GM19468 (cell line): ENCODE measurements around the gene SPRR4.

Experiments used
- ATAC-seq: cut with Tn5 transposase; IDR thresholded peaks from one replicate; pipeline ENCODE4 v1.9.1; 2021; ENCODE audit warnings: mild to moderate bottlenecking, moderate library complexity, moderate number of reproducible peaks; ENCODE audit not compliant: unreplicated experiment; ENCODE audit errors: extremely low read depth

The SPRR4 gene, protein sequence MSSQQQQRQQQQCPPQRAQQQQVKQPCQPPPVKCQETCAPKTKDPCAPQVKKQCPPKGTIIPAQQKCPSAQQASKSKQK

DNA sequence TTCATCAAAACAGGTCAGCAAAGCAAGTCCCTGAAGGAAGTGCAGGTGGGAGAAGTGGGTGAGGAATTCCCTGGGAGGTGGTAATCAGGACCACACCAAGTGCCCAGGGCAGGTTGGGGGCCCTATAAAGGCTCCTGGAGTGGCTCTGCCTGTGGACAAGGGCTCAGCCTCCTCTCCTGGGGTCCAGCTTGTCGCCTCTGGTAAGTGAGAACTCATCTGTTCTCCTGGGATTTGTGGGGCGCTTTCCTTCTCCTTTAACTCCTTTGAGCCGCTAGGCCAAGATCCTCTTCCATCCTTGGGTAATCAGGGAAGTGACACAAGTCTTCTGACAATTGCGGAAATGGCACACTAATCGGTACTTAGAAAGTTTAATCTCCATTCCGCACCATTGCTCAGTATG, at the start of gene SPRR4:
SPRR4 (plus strand) TSS at position 154 of the 400 bp plus-strand sequence. CDS start 1,243 bp downstream, outside the sequence.
- no peak for ATAC-seq

DNA sequence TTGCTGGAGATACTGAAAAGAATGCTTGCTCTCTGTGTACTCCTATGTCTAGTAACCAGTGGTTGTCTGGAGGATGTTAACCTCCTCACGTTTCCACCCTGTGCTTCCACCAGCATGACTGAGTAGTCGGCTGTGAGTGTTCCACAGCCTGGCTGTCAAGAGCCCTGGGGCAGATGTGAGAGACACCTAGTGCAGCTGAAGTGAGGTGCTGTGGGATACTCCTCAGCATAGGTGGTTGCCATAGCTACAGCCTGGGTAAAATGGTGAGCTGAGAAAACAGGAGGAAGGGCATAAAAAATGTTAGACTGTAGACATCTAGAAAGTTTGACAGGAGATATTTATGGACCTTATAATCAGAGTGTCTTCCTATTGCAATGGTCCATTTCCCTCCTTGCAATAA, 46.3 kb upstream of the SPRR4 start:
- no peak for ATAC-seq

- ATAC-seq, result no peak
Observed at GRCh38 chr1:152926091-152926490, 44.4 kb upstream of the SPRR4 start.

GRCh38 chr1:152928671-152929070, 41.8 kb upstream of the SPRR4 start:
- no peak for ATAC-seq

DNA sequence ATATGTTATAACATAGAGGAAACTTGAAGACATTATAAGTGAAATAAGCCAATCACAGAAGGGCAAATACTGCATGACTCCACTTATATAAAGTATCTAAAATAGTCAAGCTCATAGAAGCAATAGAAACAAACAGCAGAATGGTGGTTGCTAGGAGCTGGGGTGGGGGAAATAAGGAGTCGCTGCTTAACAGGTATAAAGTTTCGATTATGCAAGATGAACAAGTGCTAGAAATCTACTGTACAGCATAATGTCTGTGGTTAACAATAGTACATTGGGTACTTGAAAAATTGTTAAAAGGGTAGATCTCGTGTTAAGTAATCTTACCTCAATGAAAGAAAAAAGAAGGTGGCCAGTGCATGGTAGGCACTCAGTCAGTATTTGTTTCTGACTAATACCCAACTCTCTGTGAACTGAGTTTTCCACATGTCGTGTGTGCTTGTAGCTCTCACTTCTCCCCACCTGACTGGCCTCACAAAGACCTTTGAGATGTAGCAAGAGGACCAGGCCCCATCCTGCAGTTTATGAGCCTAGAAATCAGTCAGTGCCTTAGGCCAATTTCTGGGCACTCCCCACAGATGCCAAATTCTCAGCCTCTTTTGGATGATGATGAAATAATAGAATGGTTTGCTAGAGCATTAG, 38.2 kb upstream of the SPRR4 start:
- ATAC-seq, result no peak

- ATAC-seq, result no peak
Observed at GRCh38 chr1:152933196-152933595, 37.3 kb upstream of the SPRR4 start.

- no peak for ATAC-seq
Observed at GRCh38 chr1:152940614-152941013, 29.8 kb upstream of the SPRR4 start.

DNA sequence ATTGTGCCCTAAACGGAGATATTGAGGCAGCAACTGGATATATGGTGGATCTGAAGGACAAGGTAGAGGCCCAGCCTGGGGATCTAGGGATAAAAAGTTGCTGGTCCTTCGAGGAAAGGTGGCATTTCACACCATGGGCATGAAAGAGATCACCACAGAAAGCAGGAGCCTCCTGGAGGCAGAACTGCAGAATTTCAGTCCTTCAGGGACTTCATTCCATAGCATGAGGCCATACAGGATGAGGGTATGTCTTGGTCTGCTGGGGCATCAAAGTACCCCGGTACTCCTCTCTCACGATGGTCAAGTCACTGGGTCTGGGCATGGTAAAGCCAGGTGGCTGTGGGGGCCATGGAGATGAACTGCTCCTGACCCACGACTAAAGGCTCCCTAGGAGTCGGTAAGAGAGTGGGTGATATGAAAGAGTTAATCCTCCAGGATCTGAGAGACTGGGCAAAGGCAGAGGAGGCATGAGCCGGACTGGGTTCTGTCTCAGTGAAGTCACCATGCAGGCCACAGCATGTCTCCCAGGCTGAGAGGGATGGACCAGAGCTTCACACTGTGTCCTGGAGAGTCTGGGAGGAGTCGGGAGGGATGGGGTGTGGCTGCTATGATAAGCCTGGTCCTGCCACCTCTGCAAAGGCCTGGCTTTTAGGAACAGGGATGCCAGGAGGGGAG, 29.3 kb upstream of the SPRR4 start:
- ATAC-seq, result no peak

DNA sequence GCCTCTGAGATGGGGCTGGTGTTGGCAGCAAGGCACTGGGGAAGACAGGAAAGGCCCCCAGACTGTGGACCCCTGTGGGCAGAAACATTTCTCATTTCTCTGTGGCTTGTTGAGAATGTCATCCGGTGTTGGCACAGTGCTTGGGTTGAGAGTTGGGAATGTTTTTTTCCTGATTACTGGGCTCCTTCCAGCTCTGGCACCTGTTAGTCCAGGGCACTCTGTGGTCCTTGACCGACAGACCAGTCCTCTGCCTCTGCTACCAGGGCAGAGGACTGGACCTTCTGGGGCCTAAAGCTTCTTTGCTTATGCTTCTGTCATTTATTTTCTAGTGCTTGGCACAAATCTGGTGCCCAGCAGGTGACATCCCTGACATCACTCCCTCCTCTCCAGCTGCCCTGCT, 28.3 kb upstream of the SPRR4 start:
- ATAC-seq, result no peak

DNA sequence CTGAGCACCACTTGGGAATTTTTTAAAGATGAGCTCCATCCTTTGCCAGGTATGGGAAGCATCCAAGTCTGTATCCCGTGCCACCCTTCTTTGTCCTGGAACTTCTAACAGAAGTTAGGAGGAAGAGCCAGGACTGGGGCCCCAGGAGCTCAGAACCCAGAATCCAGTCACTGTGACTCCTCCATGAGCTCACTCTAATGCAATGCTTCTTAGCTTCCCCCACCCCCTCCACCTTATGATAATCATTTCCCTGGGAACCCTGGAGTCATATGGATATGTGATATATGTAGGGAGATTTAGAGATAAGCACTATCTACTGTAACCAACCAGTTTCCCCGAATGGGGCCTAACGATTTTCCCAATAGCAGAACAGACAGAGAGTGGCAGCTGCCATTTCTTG, 24.2 kb upstream of the SPRR4 start:
- ATAC-seq, result no peak

DNA sequence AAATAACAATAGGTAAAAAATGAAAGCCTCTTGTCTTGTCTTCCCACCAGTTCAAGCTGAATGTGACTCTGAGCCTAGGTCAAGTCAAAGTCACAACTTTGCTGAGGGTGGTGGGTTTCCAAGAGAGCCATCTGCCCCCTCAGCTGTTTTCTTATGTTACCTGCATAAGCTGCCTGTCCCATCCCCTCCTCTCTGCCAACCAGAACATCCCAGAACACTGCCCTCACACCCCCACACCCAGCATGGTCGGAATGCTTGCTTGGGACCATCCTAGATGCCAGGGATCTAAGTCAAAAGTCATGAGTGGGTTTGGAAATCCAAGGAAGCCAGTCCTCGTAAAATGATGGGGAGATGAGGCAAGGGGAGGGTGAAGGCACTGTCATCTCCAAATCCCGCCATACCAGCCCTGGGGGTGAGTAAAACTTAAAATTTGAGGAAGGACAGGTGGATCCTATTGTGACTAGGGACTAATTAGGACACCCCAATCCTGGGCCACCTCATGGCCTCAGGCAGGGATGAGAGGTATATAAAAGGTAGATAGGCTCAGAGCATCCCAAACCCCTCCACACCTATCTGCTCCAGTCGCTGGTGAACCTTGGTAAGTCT, 23.7 kb upstream of the SPRR4 start, which contains the start of gene SPRR5:
SPRR5 (plus strand) TSS at position 556 of the 606 bp plus-strand sequence. CDS start 1,349 bp downstream, outside the sequence.
- no peak for ATAC-seq

DNA sequence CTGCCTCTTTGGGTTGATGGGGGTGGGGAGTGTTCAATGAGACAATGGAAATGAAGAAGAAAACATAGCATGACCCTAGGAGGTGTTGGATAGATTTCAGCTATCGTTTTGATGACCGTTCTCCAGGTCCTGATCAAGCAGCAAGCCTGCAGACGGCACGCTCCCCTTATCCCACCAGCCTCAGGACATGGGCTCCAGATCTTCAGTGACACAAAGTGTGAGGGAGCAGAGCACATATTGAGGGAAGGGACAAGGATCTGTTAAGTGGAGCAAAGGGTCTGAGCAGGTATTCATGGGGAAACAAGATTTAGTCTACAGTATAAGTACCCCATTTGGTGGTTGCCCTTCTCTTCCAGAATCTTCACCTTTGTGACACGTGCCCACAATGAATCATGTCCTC, 18.7 kb upstream of the SPRR4 start:
- ATAC-seq, result no peak

DNA sequence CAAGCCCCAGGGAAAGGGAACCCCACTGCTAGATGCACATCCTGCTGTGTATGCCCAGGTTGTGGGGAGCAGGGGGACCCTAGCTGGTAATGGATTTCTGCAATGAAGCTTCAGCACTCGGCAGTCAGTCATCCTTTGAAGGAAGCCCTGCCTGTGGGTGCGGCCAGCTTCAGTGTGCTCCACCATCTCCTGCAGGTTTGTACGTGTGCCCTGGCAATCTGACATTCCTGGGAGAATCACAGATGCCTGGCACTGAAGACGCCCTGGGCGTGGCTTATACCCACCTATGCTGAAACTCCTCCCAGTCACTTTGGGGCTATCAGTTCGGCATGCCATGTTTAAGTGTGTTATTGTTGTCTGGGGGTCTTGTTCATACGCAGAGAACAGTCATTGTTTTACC, 16.7 kb upstream of the SPRR4 start:
- no peak for ATAC-seq

- no peak for ATAC-seq
Observed at GRCh38 chr1:152954436-152954835, 16.0 kb upstream of the SPRR4 start.

DNA sequence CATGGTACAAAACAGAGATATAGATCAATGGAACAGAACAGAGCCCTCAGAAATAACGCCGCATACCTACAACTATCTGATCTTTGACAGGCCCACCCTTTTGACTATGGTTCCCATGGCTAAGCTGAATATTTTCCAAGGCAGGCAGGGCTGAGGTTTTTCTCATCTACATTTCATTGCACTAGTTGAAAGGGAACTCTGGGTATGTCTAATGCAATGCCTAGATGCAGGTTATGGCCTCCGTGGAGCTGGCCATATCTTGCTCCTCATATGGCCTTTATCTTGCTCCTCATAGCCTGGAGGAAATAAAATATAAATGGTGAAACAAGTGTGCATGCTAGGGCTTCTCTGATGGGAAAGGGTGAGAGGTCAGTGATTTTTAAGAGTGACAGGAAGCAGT, 12.9 kb upstream of the SPRR4 start:
- no peak for ATAC-seq

- no peak for ATAC-seq
Observed at GRCh38 chr1:152959273-152959672, 11.2 kb upstream of the SPRR4 start.

- no peak for ATAC-seq
Observed at GRCh38 chr1:152959801-152960451, 10.5 kb upstream of the SPRR4 start.

DNA sequence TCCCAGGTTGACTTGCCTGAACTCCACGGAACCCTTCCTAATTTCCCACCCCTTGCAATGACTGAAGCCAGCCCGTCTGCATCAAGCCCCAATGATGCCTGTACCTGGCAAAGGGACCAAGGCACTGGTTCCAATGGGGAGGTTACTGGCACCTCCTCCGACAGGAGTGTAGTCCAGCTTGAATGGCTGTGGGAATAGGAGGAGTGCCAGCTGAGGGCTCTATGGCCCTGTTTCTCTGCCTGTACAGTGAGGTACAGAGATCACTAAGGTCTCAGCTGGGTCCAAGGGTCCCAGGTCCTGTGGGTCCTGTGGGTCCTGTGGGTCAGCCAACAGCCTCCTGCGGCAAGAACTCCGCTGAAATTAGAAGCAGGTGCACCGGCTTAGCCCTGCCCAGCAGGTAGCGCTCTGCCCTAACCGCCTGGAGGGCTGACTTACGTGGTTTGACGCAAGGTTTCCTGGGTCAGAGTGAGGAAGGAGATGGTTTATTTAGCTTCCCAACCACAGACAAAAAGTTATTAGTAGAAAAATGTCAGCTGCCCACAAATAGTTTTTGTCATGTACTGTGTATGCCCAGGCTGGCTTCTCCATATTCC, 9.9 kb upstream of the SPRR4 start:
- no peak for ATAC-seq

GRCh38 chr1:152961226-152961891, 9.1 kb upstream of the SPRR4 start:
- no peak for ATAC-seq

GRCh38 chr1:152962876-152963415, 7.5 kb upstream of the SPRR4 start:
- no peak for ATAC-seq
